ENCODE results near the gene CBX2. TPM values are rescaled to one million over a fixed set of nuclear protein-coding genes. Genes with fewer than 3 reads are reported as not detected.

CBX2 gene
- total RNA-seq, 4 donors from 2014 or later, result 2.4 to 5.9 (median 4.5) TPM

DNA sequence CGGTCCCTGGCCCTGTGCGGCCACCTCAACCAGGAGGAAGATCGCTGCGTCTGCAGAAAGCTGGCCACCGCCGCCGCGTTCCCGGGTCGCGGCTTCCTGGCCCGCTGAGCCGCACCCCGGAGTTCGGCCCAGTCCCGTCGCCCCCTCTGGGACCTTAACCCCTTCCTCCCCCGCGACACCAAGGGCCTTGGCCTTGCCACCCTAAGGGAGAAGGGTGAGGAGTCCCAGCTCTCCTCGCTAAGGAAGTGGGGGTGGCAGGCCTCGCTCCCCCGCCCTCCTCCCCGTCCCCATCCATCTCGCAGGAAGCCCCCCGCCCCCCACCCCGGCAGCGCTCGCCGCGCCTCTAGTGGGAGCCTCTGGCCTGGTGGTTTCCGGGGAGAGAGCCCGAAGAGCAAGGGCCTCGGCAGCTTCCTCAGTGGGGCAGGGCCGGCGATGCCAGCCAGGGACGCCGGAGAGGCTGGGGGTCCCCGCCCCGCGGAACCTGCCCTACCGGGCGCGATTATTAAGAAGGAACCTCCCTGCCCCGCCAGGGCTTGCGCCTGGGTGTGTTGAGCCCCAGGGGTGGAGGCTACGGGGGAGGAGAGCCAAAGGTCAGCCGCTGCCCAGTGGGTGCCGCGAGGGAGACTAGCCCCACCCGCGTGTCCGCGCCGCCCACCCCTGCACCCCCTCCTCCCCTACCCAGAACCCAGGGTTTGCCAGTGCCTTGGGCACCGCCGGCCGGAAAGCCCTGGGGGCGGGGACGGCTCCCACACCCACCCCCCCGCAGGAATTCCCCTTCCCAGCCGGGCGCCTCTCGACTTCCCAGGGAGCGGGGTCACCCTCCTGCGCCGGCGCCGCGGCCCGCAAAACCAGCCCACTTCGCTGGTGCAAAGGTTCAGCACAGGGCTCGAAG, 54.5 kb downstream of the CBX2 start:
- DNase-seq (ENCODE audit: low spot score in 2 of 2), result no peak

DNA sequence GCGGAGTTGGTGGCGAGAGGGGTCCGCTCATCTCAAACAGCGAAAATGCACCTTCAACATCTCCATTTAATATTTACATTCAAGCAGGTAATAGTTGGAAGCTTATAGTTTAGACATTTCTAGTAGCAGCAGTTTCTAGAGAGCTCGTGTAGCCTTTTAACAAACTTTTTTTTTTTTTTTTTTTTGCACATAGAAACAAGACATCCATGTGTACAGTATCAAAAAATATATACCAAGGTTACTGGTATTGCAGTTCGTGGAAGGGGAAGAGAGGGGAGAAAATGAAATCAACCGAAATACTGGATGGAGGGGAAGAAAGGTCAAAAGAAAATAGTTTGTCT, 55.1 kb downstream of the CBX2 start:
- Histone ChIP-seq H3K4me3 (peak overlapping the region in 1 of 4 donors; percentile 46), H3K27me3 (no peaks in the 10 kb centered on the region), H3K36me3 (peaks cover 0 to 21% (median 2%) of the 10 kb centered on the region in 3 donors), H3K27ac (peak overlapping the region in 2 of 4 donors; percentile 82 to 89), H3K9me3 (no peaks in the 10 kb centered on the region), H3K4me1 (peaks cover 0 to 71% (median 43%) of the 10 kb centered on the region in 4 donors)
- no peak for DNase-seq (ENCODE audit: low spot score in 2 of 2)
- TF ChIP-seq, protein P1, sequence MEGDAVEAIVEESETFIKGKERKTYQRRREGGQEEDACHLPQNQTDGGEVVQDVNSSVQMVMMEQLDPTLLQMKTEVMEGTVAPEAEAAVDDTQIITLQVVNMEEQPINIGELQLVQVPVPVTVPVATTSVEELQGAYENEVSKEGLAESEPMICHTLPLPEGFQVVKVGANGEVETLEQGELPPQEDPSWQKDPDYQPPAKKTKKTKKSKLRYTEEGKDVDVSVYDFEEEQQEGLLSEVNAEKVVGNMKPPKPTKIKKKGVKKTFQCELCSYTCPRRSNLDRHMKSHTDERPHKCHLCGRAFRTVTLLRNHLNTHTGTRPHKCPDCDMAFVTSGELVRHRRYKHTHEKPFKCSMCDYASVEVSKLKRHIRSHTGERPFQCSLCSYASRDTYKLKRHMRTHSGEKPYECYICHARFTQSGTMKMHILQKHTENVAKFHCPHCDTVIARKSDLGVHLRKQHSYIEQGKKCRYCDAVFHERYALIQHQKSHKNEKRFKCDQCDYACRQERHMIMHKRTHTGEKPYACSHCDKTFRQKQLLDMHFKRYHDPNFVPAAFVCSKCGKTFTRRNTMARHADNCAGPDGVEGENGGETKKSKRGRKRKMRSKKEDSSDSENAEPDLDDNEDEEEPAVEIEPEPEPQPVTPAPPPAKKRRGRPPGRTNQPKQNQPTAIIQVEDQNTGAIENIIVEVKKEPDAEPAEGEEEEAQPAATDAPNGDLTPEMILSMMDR (IDR thresholded peaks at IDR 0.05), result no peak
- TF ChIP-seq POLR2A (IDR thresholded peaks at IDR 0.05) (no peak), EP300 (IDR thresholded peaks at IDR 0.05) (no peak)
- WGBS, 2 donors, result 70 to 74% methylated on average over 7 of the region's 7 CpGs

More for the DNA sequence above, 54.5 kb downstream of the CBX2 start:
- H3K36me3 ChIP-seq, result peaks cover 0 to 21% (median 2%) of the 10 kb centered on the region in 3 donors
- peak overlapping the region; percentile 21 to 46 (median 34) for H3K4me3 ChIP-seq
- WGBS, 2 donors, result 26 to 28% methylated on average over 24 to 39 of the region's 72 CpGs
- H3K9me3 ChIP-seq, result no peaks in the 10 kb centered on the region
- TF ChIP-seq EP300 (IDR thresholded peaks at IDR 0.05) (no peak), POLR2A (IDR thresholded peaks at IDR 0.05) (no peak)
- TF ChIP-seq, protein P1 (IDR thresholded peaks at IDR 0.05), result no peak
- peaks cover 0 to 65% (median 39%) of the 10 kb centered on the region in 4 donors for H3K4me1 ChIP-seq
- no peaks in the 10 kb centered on the region for H3K27me3 ChIP-seq
- H3K27ac ChIP-seq, result peak overlapping the region; percentile 63 to 89 (median 81)

DNA sequence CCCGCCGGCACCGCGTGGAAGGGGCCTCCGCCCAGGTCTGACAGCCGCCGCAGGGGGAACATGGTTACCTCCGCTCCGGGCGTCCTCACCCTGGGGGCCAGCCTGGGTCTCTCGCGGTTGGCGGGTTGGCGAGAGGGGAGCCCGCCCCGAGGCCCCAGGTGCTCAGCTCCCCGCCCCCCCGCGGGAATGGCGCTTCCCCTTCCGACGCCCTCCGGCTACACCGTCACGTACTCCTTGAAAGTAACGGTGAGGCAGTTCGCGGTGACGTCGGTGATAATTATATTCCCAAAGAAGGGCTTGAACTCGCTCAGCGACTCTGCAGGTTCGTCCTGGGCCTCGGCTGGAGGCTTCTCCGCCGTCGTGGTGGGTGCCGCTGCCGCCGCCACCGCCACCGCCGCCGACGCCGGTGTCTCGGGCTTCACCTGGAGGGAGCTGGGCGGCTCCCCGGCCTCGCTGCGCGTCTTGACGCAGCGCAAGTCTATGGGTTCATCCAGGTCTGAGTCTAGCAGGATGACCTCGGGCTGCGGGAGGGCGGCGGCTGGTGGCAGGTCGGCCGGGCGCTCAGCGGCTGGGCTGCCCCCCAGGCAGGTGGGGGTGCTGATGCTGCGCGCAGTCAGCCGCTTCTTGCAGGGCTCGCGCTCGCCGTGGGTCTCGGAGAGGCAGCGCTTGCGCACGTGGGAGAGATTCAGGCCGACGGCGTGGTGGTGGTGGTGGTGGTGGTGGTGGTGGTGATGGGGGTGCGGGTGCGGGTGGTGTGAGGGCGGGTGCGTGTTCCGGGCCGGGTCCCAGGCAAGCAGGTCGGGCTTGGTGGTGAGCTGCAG, 56.0 kb downstream of the CBX2 start:
- peaks cover 0 to 21% (median 2%) of the 10 kb centered on the region in 3 donors for H3K36me3 ChIP-seq
- no peak for TF ChIP-seq POLR2A (IDR thresholded peaks at IDR 0.05)
- no peak overlapping the region for H3K4me3 ChIP-seq
- peaks cover 0 to 73% (median 43%) of the 10 kb centered on the region in 4 donors for H3K4me1 ChIP-seq
- WGBS, 2 donors, result 80 to 83% methylated on average over 78 to 80 of the region's 83 CpGs
- no peak for DNase-seq (ENCODE audit: low spot score in 2 of 2)
- no peaks in the 10 kb centered on the region for H3K9me3 ChIP-seq
- no peak overlapping the region for H3K27ac ChIP-seq
- H3K27me3 ChIP-seq, result no peaks in the 10 kb centered on the region

DNA sequence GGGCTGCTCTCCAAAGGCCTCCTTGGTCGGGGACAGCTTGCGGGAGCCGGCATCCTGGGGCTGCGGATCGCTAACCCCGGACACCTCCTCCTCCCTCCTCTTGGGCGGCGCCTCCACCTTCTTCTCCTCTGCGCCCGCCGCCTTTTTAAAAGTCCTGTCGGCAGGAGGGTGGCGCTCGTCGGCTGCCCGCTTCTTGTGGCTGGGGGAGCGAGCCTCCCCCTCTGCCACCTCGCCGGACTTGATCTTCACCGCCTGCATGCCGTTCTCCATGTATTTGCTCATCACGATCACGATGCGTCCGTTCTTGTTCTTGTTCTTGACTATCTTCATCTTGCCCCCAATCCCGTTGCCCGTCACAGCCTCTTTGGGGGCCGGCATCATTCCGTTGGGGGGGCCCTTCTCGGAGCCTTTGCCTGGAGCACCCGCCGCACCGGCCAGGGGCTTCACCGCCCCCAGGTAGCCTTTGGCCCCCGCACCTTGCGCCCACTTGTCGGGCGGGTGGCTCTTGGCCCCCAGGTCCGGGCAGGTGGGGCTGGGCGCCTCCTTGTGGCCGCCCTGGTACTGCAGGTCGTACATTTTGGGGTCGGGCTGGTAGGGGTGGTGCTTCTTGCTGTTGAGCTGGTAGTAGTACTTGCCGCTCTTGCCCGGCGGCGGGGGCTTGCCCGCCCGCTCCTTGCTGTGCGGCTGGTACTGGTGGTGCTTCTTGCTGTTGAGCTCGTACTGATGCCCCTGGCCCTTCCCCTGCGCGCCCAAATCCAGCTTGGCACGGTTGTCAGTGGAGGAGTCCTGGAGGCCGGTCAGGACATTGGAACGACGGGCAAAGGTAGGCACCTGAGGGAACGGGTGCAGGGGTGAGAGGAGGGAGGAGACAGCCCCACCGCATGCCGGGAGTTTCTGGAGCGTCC, 56.9 kb downstream of the CBX2 start:
- no peaks in the 10 kb centered on the region for H3K9me3 ChIP-seq
- no peak overlapping the region for H3K27ac ChIP-seq
- H3K4me1 ChIP-seq, result peaks cover 0 to 77% (median 45%) of the 10 kb centered on the region in 4 donors
- DNase-seq (ENCODE audit: low spot score in 2 of 2), result no peak
- peaks cover 0 to 21% (median 2%) of the 10 kb centered on the region in 3 donors for H3K36me3 ChIP-seq
- no peak overlapping the region for H3K4me3 ChIP-seq
- peaks cover 0 to 3% of the 10 kb centered on the region in 2 donors for H3K27me3 ChIP-seq
- TF ChIP-seq, protein P1 (IDR thresholded peaks at IDR 0.05), result peak; percentile 49 to 71 (median 59)
- no peak for TF ChIP-seq EP300 (IDR thresholded peaks at IDR 0.05)
- WGBS, 2 donors, result 81 to 84% methylated on average over 61 of the region's 61 CpGs

DNA sequence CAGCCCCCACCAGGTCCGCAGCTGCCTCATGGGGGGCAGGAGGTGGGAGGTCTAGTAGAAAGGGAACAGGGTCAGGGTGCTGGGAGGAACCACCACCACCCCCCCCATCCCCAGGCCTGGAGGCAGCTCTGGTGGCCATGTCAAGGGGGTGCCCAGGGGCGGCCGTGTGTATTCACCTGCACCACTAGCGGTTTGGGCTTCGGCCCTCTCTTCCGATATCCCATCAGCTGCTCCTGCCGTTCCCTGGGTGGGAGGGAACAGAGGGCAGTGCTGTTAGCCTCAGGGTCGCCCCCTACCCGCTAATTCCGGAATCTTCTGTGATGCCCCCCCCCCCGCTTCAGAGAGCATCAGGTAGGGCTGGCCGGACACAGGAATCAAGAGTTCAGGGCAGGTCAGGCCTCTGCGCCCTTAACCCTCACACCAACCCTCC, 57.5 kb downstream of the CBX2 start:
- Histone ChIP-seq H3K4me1 (peaks cover 0 to 80% (median 52%) of the 10 kb centered on the region in 4 donors), H3K4me3 (no peak overlapping the region), H3K27me3 (peaks cover 0 to 9% of the 10 kb centered on the region in 2 donors), H3K36me3 (peaks cover 0 to 21% (median 2%) of the 10 kb centered on the region in 3 donors), H3K27ac (no peak overlapping the region), H3K9me3 (no peaks in the 10 kb centered on the region)
- DNase-seq (ENCODE audit: low spot score in 2 of 2), result no peak
- WGBS, 2 donors, result 71 to 75% methylated on average over 6 to 12 of the region's 13 CpGs
- TF ChIP-seq EP300 (IDR thresholded peaks at IDR 0.05) (no peak), POLR2A (IDR thresholded peaks at IDR 0.05) (no peak)
- TF ChIP-seq, protein P1 (IDR thresholded peaks at IDR 0.05), result no peak
